OCI-LY3 (cell line): ENCODE data around the gene TLR6.

Source experiments
- CTCF ChIP-seq: fragments of 200-600, 300-600 bp; sonication (generic); IDR thresholded peaks from 2 replicates; pipeline ENCODE4 v1.5.1; 2014; ENCODE audit warnings: antibody characterized with exemption, low read length, low read depth
- EZH2phosphoT487 ChIP-seq: fragments of 200-600 bp; shearing (Covaris generic); IDR thresholded peaks from 2 replicates; pipeline ENCODE4 v1.6.1; 2018; ENCODE audit warnings: antibody characterized with exemption, mixed run types, low read depth

GRCh38 chr4:38902695-38903094 is 46.1 kb upstream of the TLR6 start:
- peak; percentile 66 for TF ChIP-seq CTCF
- TF ChIP-seq EZH2phosphoT487: no peak
